ENCODE measurements around the gene PAK6.

- no peak for TF ChIP-seq ZBTB8A (IDR thresholded peaks at IDR 0.05; ENCODE audit: partially characterized antibody)
- no peak for TF ChIP-seq SMARCE1 (IDR thresholded peaks at IDR 0.05)
- no peak for TF ChIP-seq MAX (CRISPR knock-in tag; IDR thresholded peaks at IDR 0.05)
- TF ChIP-seq MCM2 (IDR thresholded peaks at IDR 0.05; ENCODE audit: low read depth), result no peak
These were observed 41.6 kb downstream of the PAK6 start for GRCh38 chr15:40280260-40281056.

All from K562 (cell line).